GM19467 (cell line): Measurements from ENCODE around the gene ZMIZ1.

Source experiments
- ATAC-seq: cut with Tn5 transposase; IDR thresholded peaks from one replicate; pipeline ENCODE4 v1.9.1; 2021; ENCODE audit warnings: mild to moderate bottlenecking, moderate library complexity; ENCODE audit not compliant: unreplicated experiment

ZMIZ1 gene

GRCh38 chr10:79065091-79065551, 3.6 kb upstream of the ZMIZ1 start:
- no peak for ATAC-seq

GRCh38 chr10:79065853-79066252, 2.9 kb upstream of the ZMIZ1 start:
- ATAC-seq: no peak

DNA sequence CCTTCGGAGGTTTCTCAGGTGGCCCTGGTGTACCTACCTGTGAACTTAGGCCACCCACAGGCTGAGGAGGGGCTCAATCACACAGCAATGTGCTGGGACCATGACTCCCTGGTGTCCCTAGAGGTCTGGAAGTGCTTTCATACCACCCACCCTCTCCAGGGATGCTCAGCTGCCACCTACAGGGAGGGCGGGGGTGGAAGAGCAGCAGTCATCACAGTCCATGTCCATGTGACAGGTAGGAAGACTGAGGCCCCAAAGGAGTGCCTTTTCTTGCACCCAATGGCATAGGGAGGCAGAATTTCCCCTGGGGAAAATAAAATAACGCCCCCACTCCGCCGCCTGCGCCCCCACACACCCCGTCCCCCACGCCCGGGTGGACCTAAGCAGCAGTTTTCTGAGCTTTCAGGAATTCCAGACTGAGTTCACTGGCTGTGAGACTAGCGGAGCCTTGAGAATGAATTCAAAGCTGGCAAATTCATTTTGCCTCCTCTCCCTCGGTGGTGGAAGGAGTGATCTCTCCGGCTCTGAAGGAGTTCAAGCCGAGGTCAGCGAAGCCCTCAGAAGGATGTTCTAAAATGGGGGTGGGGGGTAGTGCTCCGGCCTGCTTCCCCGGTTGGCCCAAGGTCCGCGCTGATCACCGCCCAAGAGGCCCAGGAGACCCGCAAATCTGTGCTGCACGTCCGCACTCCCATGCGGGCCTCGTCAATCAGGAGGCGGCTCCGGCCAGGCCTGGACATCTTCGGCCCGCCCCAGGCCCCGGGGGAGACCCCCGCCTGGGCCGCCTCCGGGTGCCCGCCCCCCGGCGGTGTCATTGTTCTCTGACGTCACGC, 2.1 kb upstream of the ZMIZ1 start:
- ATAC-seq: no peak

DNA sequence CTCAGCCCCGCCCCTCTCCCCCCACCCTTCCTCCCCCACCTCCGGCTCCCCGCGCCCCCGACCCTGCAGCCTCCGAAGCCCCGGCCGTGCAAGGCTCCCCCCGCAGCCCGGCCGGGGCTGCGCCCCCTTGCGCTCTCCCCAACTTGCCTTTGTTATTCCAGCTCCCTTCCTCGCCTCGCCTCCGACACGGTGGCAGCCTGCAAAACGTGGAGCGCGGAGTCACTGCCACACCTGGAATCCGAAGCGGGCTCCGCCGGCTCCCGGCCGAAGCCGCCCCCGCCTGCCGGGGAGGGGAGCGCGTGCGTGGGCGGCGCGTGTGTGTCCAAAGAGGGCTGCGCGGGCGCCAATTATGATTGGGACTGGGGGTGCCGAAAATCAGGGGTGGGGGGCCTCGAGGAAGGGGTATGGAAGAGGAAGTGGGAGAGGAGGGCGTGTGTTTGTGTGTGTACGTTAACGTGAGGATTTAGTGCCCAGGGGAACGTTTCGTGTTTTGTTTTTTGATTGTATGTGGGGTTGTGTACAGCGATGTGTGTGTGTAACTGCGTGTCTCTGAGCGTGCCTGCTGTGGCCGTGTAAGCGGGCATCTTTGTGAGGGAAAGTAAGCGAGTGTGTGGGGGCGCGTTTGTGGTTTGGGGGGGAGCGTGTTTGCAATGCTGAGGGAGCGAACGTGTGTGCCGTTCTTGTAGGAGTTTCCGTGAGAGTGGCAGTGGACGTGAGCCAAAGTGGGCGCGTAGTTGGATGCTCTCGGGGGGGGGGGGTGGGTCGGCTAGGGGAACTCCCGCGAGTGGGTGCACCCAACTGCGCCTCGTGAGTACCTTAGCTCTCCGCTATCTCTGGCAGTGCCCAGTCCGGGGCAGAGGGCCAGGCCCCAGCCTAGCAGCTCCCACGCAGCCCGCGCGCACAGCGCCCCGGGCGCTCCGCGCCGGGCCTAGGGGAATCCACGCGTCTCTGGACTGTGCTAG, 1.2 kb upstream of the ZMIZ1 start:
- no peak for ATAC-seq

DNA sequence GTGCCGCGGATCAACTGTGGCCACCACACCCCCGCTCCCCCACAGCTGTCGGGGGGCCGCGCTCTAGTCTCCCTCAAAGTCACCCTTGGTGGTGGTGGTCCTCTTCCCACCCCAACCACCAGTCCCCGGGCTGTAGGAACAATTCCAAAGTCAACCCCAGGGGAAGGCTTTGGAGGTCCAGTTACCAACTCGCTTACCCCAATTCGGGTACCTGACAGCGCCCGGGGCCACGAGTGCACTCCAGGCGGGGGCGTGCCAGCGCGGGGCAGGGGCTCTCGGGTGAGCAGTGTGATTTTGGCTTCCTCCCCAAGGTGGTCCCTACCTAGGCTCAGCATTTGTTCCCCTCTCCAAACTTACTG, 584 bp upstream of the ZMIZ1 start:
- no peak for ATAC-seq

GRCh38 chr10:79069325-79070080, 737 bp downstream of the ZMIZ1 start:
- ATAC-seq: no peak

DNA sequence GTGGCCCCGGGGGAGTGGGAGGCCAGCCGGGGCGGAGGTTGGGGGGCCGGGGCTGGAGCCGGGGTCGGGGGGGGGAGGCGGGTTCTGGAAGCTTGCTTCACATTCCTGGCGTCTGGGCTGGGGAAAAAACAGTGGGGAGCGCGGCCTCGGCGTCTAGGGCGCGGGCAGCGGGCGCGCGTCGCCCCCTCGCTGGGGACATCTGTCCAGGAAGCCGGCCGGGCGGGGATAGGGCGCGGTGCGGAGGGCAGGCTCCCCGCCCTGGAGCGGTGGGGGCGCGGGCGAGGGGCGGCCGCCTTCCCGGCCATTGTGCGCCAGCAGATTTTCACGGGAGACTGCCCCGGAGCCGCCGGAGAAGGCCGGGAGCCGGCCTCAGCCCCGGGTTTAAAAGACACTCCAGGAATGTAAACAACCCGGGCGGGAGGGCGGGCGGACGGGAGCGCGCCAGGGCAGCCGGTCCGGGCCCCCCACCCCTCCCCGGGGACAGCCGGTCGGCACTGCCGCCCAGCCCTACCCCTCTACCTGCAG, 1.4 kb downstream of the ZMIZ1 start:
- ATAC-seq: no peak

DNA sequence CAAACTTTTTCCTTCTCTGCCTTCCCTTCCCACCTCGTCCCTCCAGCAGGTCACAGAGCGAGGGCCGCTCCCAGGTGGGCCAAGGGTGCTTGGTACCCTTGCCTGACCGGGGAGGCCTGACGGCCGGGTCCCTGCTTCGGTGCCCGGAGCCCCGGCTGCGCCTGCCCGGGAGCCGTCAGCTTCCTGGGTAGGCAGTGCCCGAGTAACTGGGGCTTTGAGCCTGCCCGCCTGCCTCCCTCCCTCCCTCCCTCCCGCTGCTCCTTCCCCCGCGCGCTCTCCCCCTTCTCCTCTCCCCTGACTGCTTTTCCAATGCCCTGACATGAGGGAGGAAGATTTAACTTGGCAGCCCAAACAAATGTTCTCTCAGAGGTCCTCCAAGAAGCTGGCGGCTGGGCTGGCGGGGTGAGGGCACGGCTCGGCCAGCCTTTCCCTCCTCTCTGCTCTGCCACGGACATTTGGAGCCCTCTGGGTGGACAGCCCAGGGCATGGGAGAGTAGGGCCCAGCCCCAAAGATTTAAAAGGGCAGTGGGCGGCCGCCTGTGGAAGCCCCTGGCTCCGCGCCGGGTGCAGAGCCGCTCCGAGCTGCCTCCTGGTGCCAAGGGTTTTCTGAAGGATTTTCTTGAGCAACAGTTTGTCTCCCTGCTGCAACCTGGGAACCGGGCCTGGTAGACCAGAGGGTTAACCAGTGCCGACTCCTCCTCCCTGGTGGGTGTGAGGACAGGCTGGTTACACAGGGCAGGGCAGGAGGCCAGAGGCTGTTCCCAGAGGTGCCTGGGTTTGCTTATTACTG, 2.0 kb downstream of the ZMIZ1 start:
- ATAC-seq: no peak

GRCh38 chr10:79071396-79071923, 2.7 kb downstream of the ZMIZ1 start:
- ATAC-seq: no peak

- ATAC-seq: no peak
Observed at GRCh38 chr10:79072041-79072441, 3.3 kb downstream of the ZMIZ1 start.

DNA sequence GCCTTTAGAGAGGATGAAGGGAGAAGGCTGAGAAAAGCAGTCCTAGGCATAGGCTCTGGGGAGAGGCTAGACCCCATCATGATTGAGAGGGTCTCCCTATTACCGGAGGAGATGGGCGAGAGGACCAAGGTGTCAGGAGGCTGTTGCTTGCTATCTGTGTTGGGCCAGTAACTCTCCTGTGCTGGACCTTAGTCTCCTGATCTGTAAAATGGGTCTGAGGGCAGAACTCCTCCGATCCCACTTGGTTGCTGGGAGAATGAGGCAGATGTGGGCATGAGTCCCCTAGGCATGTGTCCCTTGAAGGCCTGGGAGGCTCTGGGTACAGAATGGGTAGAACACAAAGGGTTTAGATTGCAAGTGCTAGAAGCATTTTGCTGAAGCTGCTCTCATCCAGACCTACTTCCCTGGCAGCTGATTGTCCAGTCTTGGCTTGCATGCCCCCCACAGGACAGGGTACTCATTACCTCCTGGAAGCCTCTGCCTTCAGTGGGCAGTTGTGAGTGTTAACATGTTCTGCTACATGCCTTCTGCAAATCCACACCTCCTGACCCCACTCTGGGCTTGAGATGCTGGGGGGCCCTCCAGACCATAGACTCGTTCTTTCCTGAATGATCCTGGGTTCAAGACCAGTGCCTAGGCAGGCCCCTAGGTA, 4.4 kb downstream of the ZMIZ1 start:
- no peak for ATAC-seq

GRCh38 chr10:79073784-79074432, 5.1 kb downstream of the ZMIZ1 start:
- ATAC-seq: no peak

DNA sequence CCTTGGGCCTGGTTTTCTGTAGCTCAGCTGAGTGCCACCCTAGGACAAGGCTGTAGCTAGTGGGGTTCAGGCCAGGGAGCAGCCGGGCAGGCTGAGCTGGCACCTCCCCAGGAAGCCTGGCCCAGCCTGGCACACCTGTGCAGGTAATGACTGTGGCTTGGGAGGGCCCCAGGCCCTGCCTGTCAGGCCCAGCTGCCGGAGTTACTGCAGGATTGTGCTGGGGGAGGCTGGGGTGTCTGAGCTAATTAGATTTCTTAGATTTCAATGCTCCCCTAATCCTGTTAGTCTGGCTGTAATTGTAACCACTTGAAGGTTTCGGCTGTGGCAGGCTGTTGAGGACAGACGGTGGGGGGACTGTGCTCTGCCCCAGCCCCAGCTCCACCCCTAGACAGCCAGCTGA, 6.0 kb downstream of the ZMIZ1 start:
- no peak for ATAC-seq

DNA sequence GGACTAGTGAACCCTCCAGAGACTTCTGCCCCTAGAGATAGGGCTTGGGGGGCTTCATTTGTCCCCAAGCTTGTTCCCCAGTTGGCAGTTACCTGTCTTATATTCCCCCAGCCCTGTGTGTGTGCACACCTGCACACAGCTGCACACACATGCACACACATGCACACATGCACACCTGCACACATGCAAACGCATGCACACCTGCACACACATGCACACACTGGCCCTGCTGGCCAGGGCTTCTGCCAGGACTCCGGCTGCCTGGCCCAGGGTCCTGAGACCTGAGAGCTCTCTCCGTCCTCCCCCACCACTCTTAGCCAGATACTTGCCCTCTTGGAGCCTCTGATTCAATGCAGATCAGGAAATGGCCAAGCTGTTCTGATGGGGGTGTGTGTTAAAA, 6.7 kb downstream of the ZMIZ1 start:
- no peak for ATAC-seq

DNA sequence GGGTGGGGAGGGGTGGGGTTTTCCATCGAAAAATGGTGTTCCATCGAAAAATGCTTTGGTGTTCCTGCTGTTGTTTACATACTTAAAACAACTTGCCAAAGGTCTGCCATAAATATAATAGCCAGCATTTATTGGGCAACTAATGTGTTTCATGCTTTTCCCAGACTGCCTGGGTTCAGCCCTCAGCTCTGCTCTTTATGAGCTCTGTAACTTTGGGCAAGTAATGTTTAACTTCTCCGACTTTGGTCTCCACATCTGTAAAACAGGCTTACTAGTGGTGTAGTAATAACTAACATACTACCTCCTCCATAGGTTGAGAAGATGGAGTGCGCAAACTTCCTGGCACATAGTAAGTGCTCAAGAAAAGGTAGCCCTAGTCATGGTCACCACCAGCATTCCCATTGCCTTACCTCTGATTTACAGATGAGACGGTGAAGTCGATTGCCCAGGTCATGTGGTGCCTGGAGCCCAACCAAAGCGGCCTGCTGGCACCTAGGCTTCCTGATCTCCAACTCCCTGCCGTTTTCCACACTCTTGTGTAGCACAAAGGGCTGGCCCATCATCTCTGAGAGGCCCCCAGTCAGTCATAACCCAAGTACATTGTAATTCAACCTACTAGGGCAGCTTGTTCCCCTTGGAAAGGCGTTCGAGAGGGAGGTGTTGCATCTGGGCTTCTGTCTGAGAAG, 8.9 kb downstream of the ZMIZ1 start:
- no peak for ATAC-seq

DNA sequence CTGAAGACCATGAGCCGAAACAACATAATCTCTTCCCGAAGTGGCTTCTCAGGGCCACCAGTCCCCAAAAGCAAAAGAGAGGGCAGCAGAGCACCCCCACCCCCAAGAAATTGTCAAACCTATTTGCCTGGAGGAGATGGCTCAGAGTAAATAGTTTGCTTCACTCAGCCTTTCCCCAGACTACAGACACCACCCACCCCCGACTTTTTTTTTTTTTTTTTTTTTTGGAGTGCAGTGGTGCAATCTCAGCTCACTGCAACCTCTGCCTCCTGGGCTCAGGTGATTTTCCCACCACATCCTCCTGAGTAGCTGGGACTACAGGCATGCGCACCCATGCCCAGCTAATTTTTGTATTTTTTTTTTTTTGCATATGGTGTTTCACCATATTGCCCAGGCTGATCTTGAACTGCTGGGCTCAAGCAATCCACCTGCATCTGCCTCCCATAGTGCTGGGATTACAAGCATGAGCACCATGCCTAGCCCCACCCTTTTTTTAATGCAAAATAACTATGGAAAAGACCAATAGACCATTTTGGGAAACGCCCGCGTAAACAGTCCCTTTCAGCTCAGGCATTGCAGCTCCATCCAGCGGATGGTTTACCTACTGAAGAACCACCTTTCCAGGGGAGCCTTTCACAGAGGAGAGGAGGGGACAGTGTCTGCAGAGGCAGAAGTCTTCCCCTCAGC, 9.7 kb downstream of the ZMIZ1 start:
- no peak for ATAC-seq

- no peak for ATAC-seq
Observed at GRCh38 chr10:79079054-79079397, 10.3 kb downstream of the ZMIZ1 start.
